ENCODE measurements around the gene NTSR2.
A peak's percentile ranks its signal among the peaks of the same experiment; 100 is the strongest.

The NTSR2 gene

DNA sequence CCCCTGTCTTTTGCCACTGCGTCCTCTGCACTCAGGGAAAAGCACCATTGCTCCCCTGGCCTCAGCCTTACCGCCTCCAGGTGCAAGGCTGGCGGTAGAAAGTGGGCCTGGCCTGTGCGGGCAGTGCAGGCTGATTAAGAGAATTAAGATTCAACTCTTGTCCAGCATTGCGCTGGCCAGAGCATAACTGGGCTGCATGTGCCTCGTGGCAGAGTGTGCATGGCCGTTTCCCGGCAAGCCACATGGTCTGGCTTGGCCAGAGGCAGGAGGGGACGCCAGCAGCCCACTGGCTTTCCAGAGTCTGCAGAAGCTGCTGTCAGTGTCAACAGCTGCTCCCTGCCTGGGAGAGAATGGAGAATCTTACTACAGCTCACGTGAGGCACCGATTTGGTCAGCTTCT, 12.3 kb downstream of the NTSR2 start:
- Histone ChIP-seq H3K4me3 (no peak overlapping the region), H4K20me1 (no peaks in the 10 kb centered on the region), H3K4me2 (no peak overlapping the region), H3K9me3 (replicated peaks in 1 of 11) (peaks cover 9 to 15% (median 13%) of the 10 kb centered on the region in 11 experiments), H3K4me1 (peaks cover 0 to 7% (median 5%) of the 10 kb centered on the region in 10 experiments; a peak in 9 of 20 replicates), H3K27me3 (no peaks in the 10 kb centered on the region), H3K27ac (no peak overlapping the region), H3K9ac (no peak overlapping the region), H3K36me3 (no peaks in the 10 kb centered on the region)
- no peak for TF ChIP-seq Cebpa-rat (IDR thresholded peaks at IDR 0.05)

DNA sequence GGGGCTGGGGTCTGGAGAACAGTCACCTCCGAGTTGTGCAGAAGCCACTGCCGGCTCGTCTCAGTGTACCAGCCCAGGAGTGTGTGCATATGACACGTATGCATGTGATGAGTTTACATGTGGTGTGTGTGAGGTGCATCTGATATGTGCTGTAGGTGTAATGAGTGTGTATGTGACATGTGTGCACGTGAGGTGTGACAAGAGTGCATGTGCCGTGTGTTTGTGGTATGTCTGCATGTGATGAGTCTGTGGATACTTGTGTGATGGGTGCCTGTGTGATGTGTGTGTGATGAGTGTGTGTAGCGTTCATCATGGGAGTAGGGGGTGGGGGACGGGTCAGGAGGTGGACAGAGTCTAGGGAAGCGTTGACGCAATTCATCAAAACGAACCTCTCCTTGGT, 12.8 kb downstream of the NTSR2 start:
- H3K4me1 ChIP-seq = peaks cover 0 to 9% (median 5%) of the 10 kb centered on the region in 10 experiments; a peak in 9 of 20 replicates
- no peak overlapping the region for H3K9ac ChIP-seq
- TF ChIP-seq Cebpa-rat (IDR thresholded peaks at IDR 0.05) = no peak
- H3K9me3 ChIP-seq (replicated peaks in 1 of 11) = peaks cover 4 to 10% (median 9%) of the 10 kb centered on the region in 11 experiments
- H3K27me3 ChIP-seq = no peaks in the 10 kb centered on the region
- no peaks in the 10 kb centered on the region for H3K36me3 ChIP-seq
- no peak overlapping the region for H3K4me3 ChIP-seq
- H3K27ac ChIP-seq = no peak overlapping the region
- H3K4me2 ChIP-seq = no peak overlapping the region
- no peaks in the 10 kb centered on the region for H4K20me1 ChIP-seq

DNA sequence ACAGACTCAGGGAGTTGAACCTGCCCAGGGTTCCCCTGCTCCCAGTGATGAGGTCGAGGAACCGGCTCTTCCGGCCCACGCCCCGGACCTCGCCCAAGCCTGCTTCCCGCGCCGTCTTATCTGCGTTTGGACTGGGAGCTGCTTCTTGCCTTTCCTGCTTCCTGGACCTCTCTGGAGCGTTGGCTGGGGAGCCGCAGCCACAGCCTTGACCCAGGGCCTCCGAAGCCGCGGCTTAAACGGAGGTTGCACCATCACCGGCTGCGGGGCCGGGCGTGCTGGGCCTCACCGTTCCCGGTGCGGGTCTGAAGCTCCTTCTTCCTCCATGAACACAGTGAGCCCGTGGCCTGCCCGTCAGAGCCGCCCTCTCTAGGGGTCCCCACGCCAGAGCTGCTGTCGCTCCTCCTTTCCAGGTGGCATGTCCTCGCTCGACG, 13.3 kb downstream of the NTSR2 start:
- Histone ChIP-seq H3K27ac (no peak overlapping the region), H3K4me3 (no peak overlapping the region), H3K27me3 (no peaks in the 10 kb centered on the region), H3K9me3 (replicated peaks in 1 of 11) (peaks cover 0 to 5% (median 4%) of the 10 kb centered on the region in 11 experiments; a peak in 17 of 22 replicates), H3K36me3 (no peaks in the 10 kb centered on the region), H3K4me1 (peaks cover 0 to 10% (median 2%) of the 10 kb centered on the region in 10 experiments; a peak in 10 of 20 replicates), H3K9ac (no peak overlapping the region), H3K4me2 (no peak overlapping the region), H4K20me1 (no peaks in the 10 kb centered on the region)
- no peak for TF ChIP-seq Cebpa-rat (IDR thresholded peaks at IDR 0.05)

DNA sequence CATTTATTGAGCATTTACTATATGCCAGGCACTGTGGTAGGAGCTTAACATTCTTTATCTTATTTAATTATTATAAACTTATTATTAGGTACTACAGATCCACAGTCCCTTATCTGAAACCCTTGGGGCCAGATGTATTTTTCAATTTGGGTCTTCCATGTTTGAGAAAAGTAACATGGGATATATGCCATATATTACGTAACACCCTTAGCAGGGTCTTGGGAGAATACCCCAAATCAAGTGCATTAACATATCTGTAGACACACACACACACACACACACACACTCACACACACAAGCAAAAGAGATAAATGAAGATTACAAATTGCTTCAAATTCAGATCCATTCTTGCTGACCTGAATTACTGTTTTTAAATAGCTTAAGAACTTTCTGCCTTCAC, 13.7 kb downstream of the NTSR2 start:
- peaks cover 0 to 10% (median 0%) of the 10 kb centered on the region in 10 experiments; a peak in 3 of 20 replicates for H3K4me1 ChIP-seq
- H3K4me3 ChIP-seq = no peak overlapping the region
- no peak for TF ChIP-seq Cebpa-rat (IDR thresholded peaks at IDR 0.05)
- no peak overlapping the region for H3K27ac ChIP-seq
- no peak overlapping the region for H3K4me2 ChIP-seq
- peaks cover 0 to under 1% (median 0%) of the 10 kb centered on the region in 11 experiments; a peak in 3 of 22 replicates for H3K9me3 ChIP-seq (replicated peaks in 1 of 11)
- H3K9ac ChIP-seq = no peak overlapping the region
- no peaks in the 10 kb centered on the region for H4K20me1 ChIP-seq
- H3K27me3 ChIP-seq = no peaks in the 10 kb centered on the region
- no peaks in the 10 kb centered on the region for H3K36me3 ChIP-seq

DNA sequence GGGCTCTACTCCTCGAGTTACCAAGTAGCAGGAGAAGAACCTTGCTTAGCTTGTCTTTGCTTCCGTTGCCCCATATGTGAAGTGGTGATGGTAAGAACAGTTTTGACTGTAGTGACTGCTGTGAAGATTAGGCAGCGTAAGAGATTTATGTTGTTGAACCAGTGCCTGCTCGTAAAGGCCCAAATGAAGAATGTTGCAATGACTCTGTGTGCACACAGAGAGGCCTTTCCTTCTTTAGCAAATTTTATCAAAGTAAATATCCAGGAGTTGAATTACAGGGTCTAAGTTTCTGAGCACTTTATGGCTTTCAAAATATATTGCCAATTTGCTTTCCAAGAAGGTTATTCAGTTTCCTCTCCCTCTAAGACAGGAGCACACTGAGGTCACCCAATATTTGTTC, 14.5 kb downstream of the NTSR2 start:
- H3K27me3 ChIP-seq = no peaks in the 10 kb centered on the region
- no peak for TF ChIP-seq Cebpa-rat (IDR thresholded peaks at IDR 0.05)

DNA sequence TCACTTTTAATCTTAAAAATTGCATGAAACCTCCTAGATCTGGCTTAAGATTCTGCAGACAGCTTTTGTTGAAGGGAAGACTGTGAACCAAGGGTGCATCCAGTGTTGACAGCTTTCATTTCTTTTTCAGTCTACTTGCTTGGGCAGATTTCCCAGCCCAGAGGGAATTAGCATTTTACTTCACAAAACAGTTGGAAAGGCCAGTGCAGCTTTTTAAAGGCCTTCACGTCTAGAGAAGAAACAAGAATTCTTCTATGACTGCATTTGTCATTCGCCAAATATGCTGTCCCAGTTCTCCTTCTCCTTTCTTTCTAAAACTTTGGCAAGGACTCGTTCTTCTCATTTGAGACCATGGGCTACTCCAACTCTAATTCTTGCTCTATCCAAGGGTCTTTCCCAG, 17.4 kb downstream of the NTSR2 start:
- H3K4me3 ChIP-seq = no peak overlapping the region
- TF ChIP-seq Cebpa-rat (IDR thresholded peaks at IDR 0.05) = no peak
- H3K27ac ChIP-seq = no peak overlapping the region
- no peak overlapping the region for H3K9ac ChIP-seq
- H3K4me2 ChIP-seq = no peak overlapping the region
- no peaks in the 10 kb centered on the region for H3K27me3 ChIP-seq
- peaks cover 0 to 10% (median 0%) of the 10 kb centered on the region in 10 experiments; a peak in 3 of 20 replicates for H3K4me1 ChIP-seq
- no peaks in the 10 kb centered on the region for H4K20me1 ChIP-seq
- H3K9me3 ChIP-seq (replicated peaks in 1 of 11) = peaks cover 4 to 12% (median 9%) of the 10 kb centered on the region in 11 experiments; a peak in 21 of 22 replicates
- H3K36me3 ChIP-seq = no peaks in the 10 kb centered on the region

More for the DNA sequence above, 14.5 kb downstream of the NTSR2 start:
- no peak overlapping the region for H3K27ac ChIP-seq
- no peak overlapping the region for H3K4me3 ChIP-seq
- no peak overlapping the region for H3K9ac ChIP-seq
- H3K4me2 ChIP-seq = no peak overlapping the region
- no peaks in the 10 kb centered on the region for H3K36me3 ChIP-seq
- H3K9me3 ChIP-seq (replicated peaks in 1 of 11) = no peaks in the 10 kb centered on the region; a peak in 1 of 22 replicates
- H3K4me1 ChIP-seq = peaks cover 0 to 10% (median 0%) of the 10 kb centered on the region in 10 experiments; a peak in 3 of 20 replicates
- no peaks in the 10 kb centered on the region for H4K20me1 ChIP-seq

DNA sequence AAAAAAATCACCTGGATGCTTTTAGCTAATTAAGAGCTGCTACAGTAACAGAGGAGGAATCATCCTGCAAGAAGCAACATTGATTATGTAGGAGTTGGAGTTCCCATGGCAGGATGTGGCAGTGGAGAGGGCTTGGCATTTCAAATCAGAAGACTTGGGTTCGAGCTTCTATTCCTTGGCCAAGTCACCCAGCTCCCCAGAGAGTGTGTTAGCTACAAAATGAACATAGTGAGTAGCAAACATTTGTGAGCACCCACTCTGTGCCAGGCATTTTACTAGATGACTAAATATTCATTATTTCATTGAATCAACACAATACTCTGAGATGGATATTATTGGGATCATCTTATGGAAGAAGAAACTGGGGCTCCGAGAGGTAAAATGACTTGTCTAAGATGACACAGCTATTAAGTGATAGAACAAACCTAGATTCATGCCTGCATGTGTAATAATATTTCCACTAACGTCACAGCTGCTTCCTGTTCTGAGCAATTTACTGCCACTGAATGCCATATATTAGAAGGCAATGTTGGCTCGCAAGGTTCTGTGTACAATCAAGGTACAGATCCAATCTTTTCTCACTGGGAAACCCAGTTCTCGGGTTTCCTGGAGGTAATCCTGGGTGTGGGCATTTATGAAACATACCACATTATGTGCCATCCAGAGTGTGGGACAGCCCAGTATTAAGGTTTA, 18.0 kb downstream of the NTSR2 start:
- Histone ChIP-seq H4K20me1 (no peaks in the 10 kb centered on the region), H3K27ac (no peak overlapping the region), H3K9ac (no peak overlapping the region), H3K4me1 (peaks cover 0 to 10% (median 0%) of the 10 kb centered on the region in 10 experiments; a peak in 3 of 20 replicates), H3K4me3 (no peak overlapping the region), H3K27me3 (no peaks in the 10 kb centered on the region), H3K36me3 (no peaks in the 10 kb centered on the region), H3K9me3 (replicated peaks in 1 of 11) (peaks cover 9 to 18% (median 15%) of the 10 kb centered on the region in 11 experiments), H3K4me2 (peak overlapping the region in 4 of 11 experiments; percentile 2 to 31 (median 10); a peak in 2 of 22 replicates)
- TF ChIP-seq Cebpa-rat (IDR thresholded peaks at IDR 0.05) = no peak

DNA sequence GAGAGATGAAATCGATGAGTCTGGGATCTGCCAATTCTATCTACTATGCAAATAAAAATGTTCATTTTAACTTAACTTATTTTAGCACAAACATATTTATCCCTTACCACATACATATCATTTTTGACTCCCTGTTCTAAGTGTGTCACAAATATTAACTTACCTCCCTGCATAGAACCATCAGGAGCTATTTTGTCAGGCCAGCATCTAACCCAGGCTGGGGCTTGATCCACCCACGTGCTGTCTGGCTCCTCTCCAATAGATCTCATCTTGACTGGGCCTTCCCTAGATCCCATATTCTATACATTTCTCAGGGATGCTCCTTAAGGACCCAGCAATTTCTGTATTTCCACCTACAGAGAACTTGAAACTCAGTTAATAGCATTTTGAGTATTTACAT, 20.9 kb downstream of the NTSR2 start:
- Histone ChIP-seq H3K36me3 (no peaks in the 10 kb centered on the region), H3K27me3 (no peaks in the 10 kb centered on the region), H3K9me3 (replicated peaks in 1 of 11) (peaks cover 15 to 24% (median 19%) of the 10 kb centered on the region in 11 experiments), H3K27ac (no peak overlapping the region), H3K4me3 (no peak overlapping the region), H3K4me2 (no peak overlapping the region), H3K9ac (no peak overlapping the region), H4K20me1 (no peaks in the 10 kb centered on the region), H3K4me1 (peaks cover 0 to 10% (median 0%) of the 10 kb centered on the region in 10 experiments; a peak in 3 of 20 replicates)
- TF ChIP-seq Cebpa-rat (IDR thresholded peaks at IDR 0.05) = no peak

DNA sequence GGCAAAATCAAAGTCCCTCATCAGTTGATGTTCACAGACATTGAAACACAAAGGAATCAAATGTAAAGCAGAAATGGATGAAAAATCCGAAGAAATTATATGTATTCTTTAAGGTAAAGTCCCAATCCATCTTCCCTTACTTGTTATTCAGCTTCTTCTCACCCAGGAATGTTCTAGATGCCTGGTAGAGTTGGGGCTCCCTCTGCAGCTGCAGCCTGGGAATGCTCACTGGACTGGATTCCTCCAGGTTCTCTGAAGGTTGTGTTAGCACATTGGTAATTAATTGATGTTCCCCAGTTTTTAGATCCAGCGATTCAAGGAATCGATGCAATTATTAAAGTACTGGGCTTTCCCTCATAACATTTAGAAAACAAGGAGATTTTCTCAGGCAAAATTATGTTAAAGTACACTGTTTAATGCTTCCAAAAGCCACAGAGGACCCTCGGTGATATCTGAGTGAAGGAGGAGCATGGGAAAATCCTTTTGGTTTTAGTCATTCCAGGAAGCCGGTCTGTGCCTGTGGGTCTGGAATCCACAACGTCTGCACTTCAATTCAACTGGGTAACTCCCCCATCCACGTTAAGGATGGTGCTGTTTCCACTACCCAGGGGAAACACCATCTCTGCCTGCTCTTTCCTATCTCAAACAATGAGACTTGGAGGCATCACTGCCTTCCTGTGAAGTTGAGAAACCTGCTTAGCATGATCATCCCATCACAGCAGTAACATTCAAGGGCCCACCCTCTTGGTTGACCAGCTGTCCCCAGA, 22.0 kb downstream of the NTSR2 start:
- Histone ChIP-seq H3K9ac (no peak overlapping the region), H3K9me3 (replicated peaks in 1 of 11) (peaks cover 15 to 24% (median 19%) of the 10 kb centered on the region in 11 experiments), H3K4me3 (no peak overlapping the region), H3K27ac (no peak overlapping the region), H3K27me3 (no peaks in the 10 kb centered on the region), H4K20me1 (no peaks in the 10 kb centered on the region), H3K4me2 (no peak overlapping the region), H3K36me3 (no peaks in the 10 kb centered on the region), H3K4me1 (peaks cover 0 to 10% (median 0%) of the 10 kb centered on the region in 10 experiments; a peak in 3 of 20 replicates)
- TF ChIP-seq Cebpa-rat (IDR thresholded peaks at IDR 0.05) = no peak
